A549 (cell line): ENCODE results near the gene MYBPC2. TPM values are rescaled to one million over a fixed set of nuclear protein-coding genes. Genes with fewer than 3 reads are reported as not detected.

ENCODE experiments used
- ATAC-seq, 2 experiments: fragments of 200-7000 bp in 1 of 2; fragments of >200 bp in 1 of 2; cut with Nextera tagmentation in 1 of 2; cut with Tn5 transposase in 1 of 2; 3 replicates each; pipeline versions ENCODE4 v1.8.0 to v1.9.1; 2018 to 2020; ENCODE audit warnings: mild to moderate bottlenecking in 1 of 2, moderate library complexity in 1 of 2
- CTCF ChIA-PET: fragments of 300-600 bp; sonication (Branson Sonifier 250); formaldehyde crosslinking; extraction: SDS; loops from one replicate; lab custom pipeline; 2021; ENCODE audit warnings: antibody characterized with exemption, inconsistent platforms; lab: Yijun Ruan, JAX
- POLR2A ChIA-PET: fragments of 350-600 bp; formaldehyde crosslinking; extraction: SDS; loops from one replicate; lab custom pipeline; 2021; ENCODE audit warnings: antibody characterized with exemption, inconsistent platforms; lab: Yijun Ruan, JAX
- DNase-seq, 2 experiments: peaks; one replicate each; pipeline versions ENCODE4 v3.0.0 to v3.0.0-alpha.2; 2011 to 2016; ENCODE audit warnings: low read depth in 1 of 2, low spot score in 1 of 2
- FAIRE-seq: peaks from 2 replicates; lab custom pipeline; 2011; peaks lifted over from hg19 to GRCh38; lab: Jason Lieb, UNC
- H3K27ac ChIP-seq, 2 experiments: fragments of >200 bp; sonication (Bioruptor Twin); formaldehyde crosslinking; 3 replicates each; pipeline ENCODE4 v1.5.1; 2016 to 2017
- H3K4me1 ChIP-seq: fragments of >200 bp; sonication (Bioruptor Twin); formaldehyde crosslinking; 3 replicates; pipeline ENCODE4 v1.6.1; 2016
- H3K4me2 ChIP-seq: fragments of >200 bp; sonication (Bioruptor Twin); formaldehyde crosslinking; 3 replicates; pipeline ENCODE4 v1.6.1; 2016
- H3K4me3 ChIP-seq: fragments of >200 bp; sonication (Bioruptor Twin); formaldehyde crosslinking; 3 replicates; pipeline ENCODE4 v1.5.1; 2016
- H3K9me3 ChIP-seq: fragments of >200 bp; sonication (Bioruptor Twin); formaldehyde crosslinking; 3 replicates; pipeline ENCODE4 v1.6.1; 2016
- BCL3 ChIP-seq: fragments of >200 bp; sonication (Bioruptor Twin); formaldehyde crosslinking; IDR thresholded peaks from 3 replicates; pipeline ENCODE4 v1.6.1; 2016
- BHLHE40 ChIP-seq: IDR thresholded peaks from 2 replicates; pipeline ENCODE4 v1.6.1; 2012; ENCODE audit warnings: low read depth, low read length, inconsistent platforms
- CHD2 ChIP-seq: fragments of 150-350 bp; IDR thresholded peaks from 2 replicates; pipeline ENCODE4 v1.6.1; 2014; ENCODE audit warnings: low read length; ENCODE audit not compliant: partially characterized antibody
- CHD4 ChIP-seq: fragments of 200-600 bp; sonication (generic); IDR thresholded peaks from 2 replicates; pipeline ENCODE4 v1.6.1; 2016; ENCODE audit warnings: antibody characterized with exemption, mild to moderate bottlenecking, borderline replicate concordance
- CTCF ChIP-seq: fragments of >200 bp; sonication (Bioruptor Twin); formaldehyde crosslinking; IDR thresholded peaks from 3 replicates; pipeline ENCODE4 v1.5.1; 2016
- E2F6 ChIP-seq: IDR thresholded peaks from 2 replicates; pipeline ENCODE4 v1.6.1; 2012; ENCODE audit warnings: low read depth, borderline replicate concordance
- EHMT2 ChIP-seq: fragments of 200-600 bp; sonication (generic); IDR thresholded peaks from 2 replicates; pipeline ENCODE4 v1.6.1; 2016; ENCODE audit warnings: antibody characterized with exemption, low read depth, mild to moderate bottlenecking, moderate library complexity
- FOSB ChIP-seq: fragments of 250-450 bp; sonication (Bioruptor Pico); IDR thresholded peaks from 2 replicates; pipeline ENCODE4 v1.5.0; 2020; ENCODE audit warnings: mild to moderate bottlenecking, moderate library complexity
- HDAC2 ChIP-seq: fragments of 200-600 bp; sonication (generic); IDR thresholded peaks from 2 replicates; pipeline ENCODE4 v1.6.1; 2016
- HEYL ChIP-seq: fragments of 250-450 bp; sonication (Bioruptor Pico); IDR thresholded peaks from 2 replicates; pipeline ENCODE4 v1.8.0; 2021; ENCODE audit warnings: mild to moderate bottlenecking, moderate library complexity
- HOXB13 ChIP-seq: fragments of 250-450 bp; sonication (Bioruptor Pico); IDR thresholded peaks from 2 replicates; pipeline ENCODE4 v1.5.0; 2020; ENCODE audit warnings: low read depth, mild to moderate bottlenecking, moderate library complexity
- HOXB5 ChIP-seq: fragments of 250-450 bp; sonication (Bioruptor Pico); IDR thresholded peaks from 2 replicates; pipeline ENCODE4 v1.5.0; 2020; ENCODE audit warnings: mild to moderate bottlenecking, moderate library complexity
- KDM1A ChIP-seq: fragments of 200-600 bp; sonication (generic); IDR thresholded peaks from 2 replicates; pipeline ENCODE4 v1.6.1; 2016; ENCODE audit warnings: low read depth, mild to moderate bottlenecking
- PBX3 ChIP-seq: IDR thresholded peaks from 2 replicates; pipeline ENCODE4 v1.6.1; 2012
- PHF8 ChIP-seq: fragments of 200-600 bp; sonication (generic); IDR thresholded peaks from 2 replicates; pipeline ENCODE4 v1.6.1; 2016; ENCODE audit warnings: low read depth, mild to moderate bottlenecking, antibody characterized with exemption, moderate library complexity, borderline replicate concordance
- POLR2A ChIP-seq: IDR thresholded peaks from 2 replicates; pipeline ENCODE4 v1.6.1; 2012; ENCODE audit warnings: mild to moderate bottlenecking, low read length
- RARB ChIP-seq: fragments of 250-450 bp; sonication (Bioruptor Pico); IDR thresholded peaks from 2 replicates; pipeline ENCODE4 v1.8.0; 2021; ENCODE audit warnings: mild to moderate bottlenecking, moderate library complexity
- RFX5 ChIP-seq: fragments of 450-650 bp; IDR thresholded peaks from 2 replicates; pipeline ENCODE4 v1.7.1; 2014; ENCODE audit warnings: antibody characterized with exemption, mild to moderate bottlenecking, moderate library complexity
- SREBF2 ChIP-seq: fragments of 450-650 bp; IDR thresholded peaks from 2 replicates; pipeline ENCODE4 v1.6.1; 2014; ENCODE audit warnings: mild to moderate bottlenecking, moderate library complexity
- TFCP2L1 ChIP-seq: fragments of 250-450 bp; sonication (Bioruptor Pico); IDR thresholded peaks from 2 replicates; pipeline ENCODE4 v1.5.0; 2021; ENCODE audit warnings: mild to moderate bottlenecking
- ZSCAN20 ChIP-seq: fragments of 250-450 bp; sonication (Bioruptor Pico); IDR thresholded peaks from 2 replicates; pipeline ENCODE4 v1.8.0; 2022; ENCODE audit warnings: mild to moderate bottlenecking, moderate library complexity
- WGBS: methylation state at CpG from one replicate; pipeline ENCODE4 v1.1.6; 2017; ENCODE audit errors: missing lambda C conversion rate; 5-methylcytosine and 5-hydroxymethylcytosine counted together
- polyA plus RNA-seq, 4 experiments: library from polyadenylated mRNA; depleted of rRNA in 3 of 4; stranded (reverse); fragments of >200 nt; fragmentation: RNase III in 1 of 4; extraction: RNeasy Plus Mini Kit Qiagen cat#74134 plus additional on column Dnase treatment in 1 of 4; gene quantifications; 2 replicates in 3 of 4; 3 replicates in 1 of 4; pipeline ENCODE4 v1.2.3, GENCODE V29; 2011 to 2017

The MYBPC2 gene
- polyA plus RNA-seq, 2 of the 4 experiments (the other 2 are of a cell fraction) = 0.10 TPM; not detected in 1

GRCh38 chr19:50415661-50416033, 17.0 kb upstream of the MYBPC2 start:
- 0 out of 6 replicates have a peak, but pooled peaks of 1 of the 2 experiments have one; percentile 0 for ATAC-seq
- 93% methylated on average over 18 of the region's 22 CpGs for WGBS
- Histone ChIP-seq H3K4me3 (no peak overlapping the region), H3K4me1 (no peaks in the 10 kb centered on the region), H3K4me2 (no peak overlapping the region), H3K27ac (no peak overlapping the region), H3K9me3 (no peaks in the 10 kb centered on the region)
- ChIA-PET POLR2A (interaction anchor here (0.7 to 1.3 kb wide), 2 partner anchors 31 to 82 kb away, joined by 3 to 4 read pairs; partner anchors contain the start of gene POLD1), CTCF (interaction anchor here (0.6 to 3.0 kb wide), 35 partner anchors 10 to 382 kb away, joined by 3 to 22 read pairs (median 4); partner anchors contain the start of genes NR1H2 and POLD1)
- TF ChIP-seq KDM1A = no peak
- TF ChIP-seq BCL3 = no peak
- TF ChIP-seq CHD4 = no peak
- TF ChIP-seq CTCF = no peak
- no peak for TF ChIP-seq POLR2A
- FAIRE-seq = no peak
- no peak for DNase-seq

- ATAC-seq = peak; percentile 6 to 24; a peak in 3 of 6 replicates
- no peak for TF ChIP-seq RARB (CRISPR knock-in tag)
- no peak for TF ChIP-seq ZSCAN20 (CRISPR knock-in tag)
- TF ChIP-seq PHF8 = no peak
- no peak for TF ChIP-seq TFCP2L1 (CRISPR knock-in tag)
- TF ChIP-seq EHMT2 = no peak
- no peak for TF ChIP-seq HDAC2
- no peak for TF ChIP-seq FOSB (CRISPR knock-in tag)
- no peak for TF ChIP-seq HOXB5 (CRISPR knock-in tag)
- TF ChIP-seq HOXB13 = no peak
- no peak for TF ChIP-seq CHD2
- no peak for TF ChIP-seq SREBF2
- DNase-seq = no peak
- Histone ChIP-seq H3K4me2 (no peak overlapping the region), H3K4me3 (no peak overlapping the region), H3K9me3 (no peaks in the 10 kb centered on the region), H3K27ac (no peak overlapping the region), H3K4me1 (no peaks in the 10 kb centered on the region)
- FAIRE-seq = no peak
- CTCF ChIA-PET = interaction anchor here (1.0 to 3.0 kb wide), 22 partner anchors 9 to 269 kb away, joined by 3 to 22 read pairs (median 4); partner anchors contain the start of gene NR1H2
- POLR2A ChIA-PET = no interaction called here
- WGBS = 95% methylated on average over 21 of the region's 35 CpGs
Observed at GRCh38 chr19:50416034-50416977, 16.4 kb upstream of the MYBPC2 start.

GRCh38 chr19:50417111-50418081, 15.3 kb upstream of the MYBPC2 start:
- no peak for FAIRE-seq
- H3K4me2 ChIP-seq = no peak overlapping the region
- H3K27ac ChIP-seq = no peak overlapping the region
- ChIA-PET CTCF (interaction anchor here (1.0 to 3.0 kb wide), 6 partner anchors 9 to 60 kb away, joined by 3 to 18 read pairs (median 3); no protein-coding TSS in a partner anchor), POLR2A (no interaction called here)
- 81% methylated on average over 18 of the region's 42 CpGs for WGBS
- DNase-seq = peak in 1 of 2 experiments; percentile 44
- no peaks in the 10 kb centered on the region for H3K9me3 ChIP-seq
- no peak for TF ChIP-seq RFX5
- no peak for TF ChIP-seq BHLHE40
- TF ChIP-seq E2F6 = no peak
- TF ChIP-seq HEYL (CRISPR knock-in tag) = no peak
- TF ChIP-seq PBX3 = 0 out of 2 replicates have a peak, but pooled peaks have one; percentile 18
- TF ChIP-seq ZSCAN20 (CRISPR knock-in tag) = no peak
- peak in 1 of 2 experiments; percentile 1; a peak in 2 of 6 replicates for ATAC-seq
- no peak overlapping the region for H3K4me3 ChIP-seq
- H3K4me1 ChIP-seq = no peaks in the 10 kb centered on the region
